GM12878 (cell line): ENCODE results near the gene SMARCB1. TPM values are rescaled to one million over a fixed set of nuclear protein-coding genes. Genes with fewer than 3 reads are reported as not detected.

Experiments
- ATAC-seq: fragments of 200-7000 bp; cut with Tn5 transposase; 3 replicates; pipeline ENCODE4 v1.9.1; 2020; ENCODE audit warnings: mild to moderate bottlenecking, moderate library complexity
- BruUV-seq: library from RNA; stranded (reverse); fragments of 400-500 nt; replicated peaks from 2 replicates; lab custom pipeline; 2021; lab: Mats Ljungman, UMichigan
- CTCF ChIA-PET: fragments of 300-600 bp; sonication (Branson Sonifier 250); formaldehyde crosslinking; extraction: SDS; loops from one replicate; lab custom pipeline; 2021; ENCODE audit warnings: inconsistent platforms; lab: Yijun Ruan, JAX
- POLR2A ChIA-PET: fragments of 350-600 bp; formaldehyde crosslinking; extraction: SDS; loops from one replicate; lab custom pipeline; 2021; ENCODE audit warnings: inconsistent platforms; lab: Charles Lee
- RAD21 ChIA-PET: fragments of 300-600 bp; sonication (Branson Sonifier 250); formaldehyde crosslinking; loops from one replicate; lab custom pipeline; 2023; ENCODE audit warnings: antibody characterized with exemption; ENCODE audit not compliant: unreplicated experiment; lab: Charles Lee
- SMC1A ChIA-PET: fragments of 300-600 bp; sonication (Branson Sonifier 250); formaldehyde crosslinking; loops from one replicate; lab custom pipeline; 2023; ENCODE audit not compliant: unreplicated experiment, uncharacterized antibody; lab: Charles Lee
- DNase-seq: peaks from one replicate; pipeline ENCODE4 v3.0.0-alpha.2; 2011; ENCODE audit warnings: low read depth, low spot score
- FAIRE-seq: peaks from 3 replicates; lab custom pipeline; 2011; peaks lifted over from hg19 to GRCh38; lab: Jason Lieb, UNC
- H2AFZ ChIP-seq: 2 replicates; pipeline ENCODE4 v1.6.0; 2011; ENCODE audit warnings: low read depth, low read length, control low read depth; ENCODE audit not compliant: control insufficient read depth
- H3K27ac ChIP-seq: 2 replicates; pipeline ENCODE4 v1.5.1; 2011; ENCODE audit warnings: control low read depth; ENCODE audit not compliant: control insufficient read depth, insufficient read depth
- H3K27me3 ChIP-seq, 2 experiments: replicated peaks in 1 of 2; 2 replicates each; pipeline versions ENCODE4 v1.6.0 to v1.6.1; 2011; ENCODE audit warnings: low read length in 1 of 2; ENCODE audit not compliant: control insufficient read depth in 2 of 2, insufficient read depth in 2 of 2
- H3K36me3 ChIP-seq, 2 experiments: 2 replicates each; pipeline ENCODE4 v1.5.1; 2011; ENCODE audit warnings: low read length in 1 of 2; ENCODE audit not compliant: control insufficient read depth in 2 of 2, insufficient read depth in 2 of 2
- H3K4me1 ChIP-seq: 2 replicates; pipeline ENCODE4 v1.6.1; 2011; ENCODE audit warnings: mild to moderate bottlenecking, low read length, moderate library complexity, mixed read lengths; ENCODE audit not compliant: control insufficient read depth, insufficient read depth
- H3K4me2 ChIP-seq: 2 replicates; pipeline ENCODE4 v1.6.0; 2011; ENCODE audit warnings: control low read depth; ENCODE audit not compliant: control insufficient read depth, insufficient read depth
- H3K4me3 ChIP-seq: fragments of 200-600 bp; sonication (generic); 2 replicates; pipeline ENCODE4 v1.5.1; 2016
- H3K79me2 ChIP-seq: 2 replicates; pipeline ENCODE4 v1.6.0; 2011; ENCODE audit warnings: low read length; ENCODE audit not compliant: control insufficient read depth, insufficient read depth
- H3K9ac ChIP-seq: 2 replicates; pipeline ENCODE4 v1.8.0; 2011; ENCODE audit warnings: low read length, control low read depth, mixed read lengths; ENCODE audit not compliant: control insufficient read depth, insufficient read depth
- H3K9me3 ChIP-seq: replicated peaks from 3 replicates; pipeline ENCODE4 v1.5.1; 2011; ENCODE audit warnings: mild to moderate bottlenecking, low read length; ENCODE audit not compliant: control insufficient read depth, insufficient read depth
- H4K20me1 ChIP-seq: 2 replicates; pipeline ENCODE4 v1.6.0; 2011; ENCODE audit not compliant: control insufficient read depth, insufficient read depth
- ATF2 ChIP-seq: IDR thresholded peaks from 2 replicates; pipeline ENCODE4 v1.6.1; 2012; ENCODE audit warnings: low read length, inconsistent platforms
- IRF4 ChIP-seq: IDR thresholded peaks from 2 replicates; pipeline ENCODE4 v1.6.1; 2011; ENCODE audit warnings: low read depth, low read length
- MTA2 ChIP-seq: fragments of 450-650 bp; IDR thresholded peaks from 2 replicates; pipeline ENCODE4 v1.6.1; 2016; ENCODE audit warnings: low read depth, mild to moderate bottlenecking, moderate library complexity
- MTA3 ChIP-seq: IDR thresholded peaks from 2 replicates; pipeline ENCODE4 v1.6.1; 2012; ENCODE audit warnings: low read length, inconsistent platforms, borderline replicate concordance
- MXI1 ChIP-seq: fragments of 150-350 bp; IDR thresholded peaks from 2 replicates; pipeline ENCODE4 v1.6.1; 2011; ENCODE audit warnings: low read depth, mild to moderate bottlenecking, inconsistent platforms, low read length, improper control_type of control experiment
- MYC ChIP-seq: IDR thresholded peaks from 2 replicates; pipeline ENCODE4 v1.6.1; 2011; ENCODE audit warnings: mild to moderate bottlenecking, low read length, moderate library complexity, inconsistent platforms; ENCODE audit not compliant: insufficient read depth, insufficient replicate concordance, insufficient read length, severe bottlenecking
- POLR2AphosphoS5 ChIP-seq: IDR thresholded peaks from 2 replicates; pipeline ENCODE4 v1.6.1; 2011; ENCODE audit warnings: mild to moderate bottlenecking, low read length, inconsistent platforms
- RAD21 ChIP-seq: IDR thresholded peaks from 2 replicates; pipeline ENCODE4 v1.6.1; 2011; ENCODE audit warnings: mild to moderate bottlenecking, low read depth, low read length, moderate library complexity; ENCODE audit not compliant: insufficient read depth
- SIN3A ChIP-seq: IDR thresholded peaks from 2 replicates; pipeline ENCODE4 v1.6.1; 2012; ENCODE audit warnings: low read depth, low read length, improper control_type of control experiment
- SIX5 ChIP-seq: IDR thresholded peaks from 2 replicates; pipeline ENCODE4 v1.6.1; 2011; ENCODE audit warnings: mild to moderate bottlenecking, low read depth, low read length, moderate library complexity; ENCODE audit not compliant: severe bottlenecking
- SMAD1 ChIP-seq: fragments of 450-650 bp; IDR thresholded peaks from 2 replicates; pipeline ENCODE4 v1.6.1; 2018; ENCODE audit warnings: mild to moderate bottlenecking, low read depth; ENCODE audit not compliant: partially characterized antibody
- SPI1 ChIP-seq: IDR thresholded peaks from 2 replicates; pipeline ENCODE4 v1.6.1; 2011; ENCODE audit warnings: low read depth, mild to moderate bottlenecking, low read length, moderate library complexity, borderline replicate concordance; ENCODE audit not compliant: insufficient read depth
- YY1 ChIP-seq: IDR thresholded peaks from 2 replicates; pipeline ENCODE4 v1.6.1; 2011; ENCODE audit warnings: low read depth, mild to moderate bottlenecking, low read length
- ZBED1 ChIP-seq: IDR thresholded peaks from 2 replicates; pipeline ENCODE4 v1.6.1; 2016; ENCODE audit warnings: borderline replicate concordance
- ZNF217 ChIP-seq: fragments of 450-650 bp; IDR thresholded peaks from 2 replicates; pipeline ENCODE4 v1.6.1; 2017; ENCODE audit warnings: antibody characterized with exemption, mild to moderate bottlenecking
- ZNF622 ChIP-seq: fragments of 450-650 bp; IDR thresholded peaks from 2 replicates; pipeline ENCODE4 v1.6.1; 2017; ENCODE audit warnings: mild to moderate bottlenecking, inconsistent platforms
- ZSCAN29 ChIP-seq: fragments of 450-650 bp; IDR thresholded peaks from 2 replicates; pipeline ENCODE4 v1.6.1; 2017; ENCODE audit warnings: mild to moderate bottlenecking, moderate library complexity
- WGBS: methylation state at CpG from one replicate; pipeline ENCODE4 v1.1.6; 2016; ENCODE audit warnings: low lambda C conversion rate; ENCODE audit not compliant: insufficient replicate concordance, insufficient coverage; ENCODE audit errors: missing lambda C conversion rate; 5-methylcytosine and 5-hydroxymethylcytosine counted together
- in situ Hi-C: fragments of 300-500 bp; cut with MboI; formaldehyde crosslinking; loops from 9 replicates; pipeline ENCODE4 v1.14.3; 2018; ENCODE audit warnings: mixed read lengths
- intact Hi-C: fragments of 100-400 bp; cut with micrococcal nuclease; formaldehyde crosslinking; loops from one replicate; pipeline ENCODE4 v1.14.2; 2022; ENCODE audit not compliant: unreplicated experiment
- polyA plus RNA-seq, 11 experiments: library from polyadenylated mRNA; depleted of rRNA in 4 of 11; unstranded in 6 of 11; stranded (reverse) in 5 of 11; fragments of >200 nt; fragmentation: Nextera tagmentation in 4 of 11; fragmentation: Illumina TruSeq in 1 of 11; extraction: Ambion mirVana in 4 of 11; extraction: Trizol in 1 of 11; gene quantifications; 1 replicate in 1 of 11; 2 replicates in 10 of 11; pipeline versions ENCODE4 v1.2.1 to v1.2.3, GENCODE V29; 2011 to 2016; ENCODE audit warnings: inconsistent platforms in 2 of 11, missing spikeins in 2 of 11, low read depth in 1 of 11
- total RNA-seq, 4 experiments: library from RNA; depleted of rRNA in 3 of 4; stranded (reverse); fragments of >200 nt in 3 of 4; fragmentation: Illumina TruSeq in 1 of 4; extraction: Trizol in 1 of 4; gene quantifications; 2 replicates each; pipeline versions ENCODE4 v1.2.1 to v1.2.3, GENCODE V29; 2013 to 2021
- TF ChIP-seq, protein P1 (sequence below): fragments of 450-650 bp; IDR thresholded peaks from 2 replicates; pipeline ENCODE4 v1.6.1; 2017; ENCODE audit warnings: mild to moderate bottlenecking, moderate library complexity
- TF ChIP-seq, protein P2 (sequence below): IDR thresholded peaks from 2 replicates; pipeline ENCODE4 v1.6.1; 2012; ENCODE audit warnings: low read depth, low read length, improper control_type of control experiment

Gene SMARCB1
- total and polyA plus RNA-seq, 10 of the 15 experiments (the other 5 are each of a cell fraction or from before 2014, with no cell fraction given): 9.1 to 215 (median 183) TPM

- Histone ChIP-seq H3K27ac (no peak overlapping the region), H3K4me2 (no peak overlapping the region), H4K20me1 (peaks cover 2% of the 10 kb centered on the region; the same call in 1 of the 2 replicates), H3K4me3 (no peak overlapping the region), H3K9ac (no peak overlapping the region), H3K36me3 (peaks cover 17 to 42% of the 10 kb centered on the region in 2 experiments), H3K9me3 (no peaks in the 10 kb centered on the region), H3K27me3 (no peaks in the 10 kb centered on the region), H3K79me2 (peaks cover 2% of the 10 kb centered on the region), H2AFZ (no peak overlapping the region), H3K4me1 (peaks cover 15% of the 10 kb centered on the region)
- no peak for DNase-seq
- intact Hi-C loops: no loop called here
- RAD21 ChIA-PET: no interaction called here
- FAIRE-seq: no peak
- no peak for ATAC-seq
- no peak for TF ChIP-seq SPI1
- TF ChIP-seq ZNF217: no peak
- TF ChIP-seq, protein P1, sequence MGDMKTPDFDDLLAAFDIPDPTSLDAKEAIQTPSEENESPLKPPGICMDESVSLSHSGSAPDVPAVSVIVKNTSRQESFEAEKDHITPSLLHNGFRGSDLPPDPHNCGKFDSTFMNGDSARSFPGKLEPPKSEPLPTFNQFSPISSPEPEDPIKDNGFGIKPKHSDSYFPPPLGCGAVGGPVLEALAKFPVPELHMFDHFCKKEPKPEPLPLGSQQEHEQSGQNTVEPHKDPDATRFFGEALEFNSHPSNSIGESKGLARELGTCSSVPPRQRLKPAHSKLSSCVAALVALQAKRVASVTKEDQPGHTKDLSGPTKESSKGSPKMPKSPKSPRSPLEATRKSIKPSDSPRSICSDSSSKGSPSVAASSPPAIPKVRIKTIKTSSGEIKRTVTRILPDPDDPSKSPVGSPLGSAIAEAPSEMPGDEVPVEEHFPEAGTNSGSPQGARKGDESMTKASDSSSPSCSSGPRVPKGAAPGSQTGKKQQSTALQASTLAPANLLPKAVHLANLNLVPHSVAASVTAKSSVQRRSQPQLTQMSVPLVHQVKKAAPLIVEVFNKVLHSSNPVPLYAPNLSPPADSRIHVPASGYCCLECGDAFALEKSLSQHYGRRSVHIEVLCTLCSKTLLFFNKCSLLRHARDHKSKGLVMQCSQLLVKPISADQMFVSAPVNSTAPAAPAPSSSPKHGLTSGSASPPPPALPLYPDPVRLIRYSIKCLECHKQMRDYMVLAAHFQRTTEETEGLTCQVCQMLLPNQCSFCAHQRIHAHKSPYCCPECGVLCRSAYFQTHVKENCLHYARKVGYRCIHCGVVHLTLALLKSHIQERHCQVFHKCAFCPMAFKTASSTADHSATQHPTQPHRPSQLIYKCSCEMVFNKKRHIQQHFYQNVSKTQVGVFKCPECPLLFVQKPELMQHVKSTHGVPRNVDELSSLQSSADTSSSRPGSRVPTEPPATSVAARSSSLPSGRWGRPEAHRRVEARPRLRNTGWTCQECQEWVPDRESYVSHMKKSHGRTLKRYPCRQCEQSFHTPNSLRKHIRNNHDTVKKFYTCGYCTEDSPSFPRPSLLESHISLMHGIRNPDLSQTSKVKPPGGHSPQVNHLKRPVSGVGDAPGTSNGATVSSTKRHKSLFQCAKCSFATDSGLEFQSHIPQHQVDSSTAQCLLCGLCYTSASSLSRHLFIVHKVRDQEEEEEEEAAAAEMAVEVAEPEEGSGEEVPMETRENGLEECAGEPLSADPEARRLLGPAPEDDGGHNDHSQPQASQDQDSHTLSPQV: no peak
- no peak for TF ChIP-seq MYC
- TF ChIP-seq ZBED1: no peak
- no peak for TF ChIP-seq ZNF622
- no peak for TF ChIP-seq ZSCAN29
- TF ChIP-seq RAD21: no peak
- no peak for TF ChIP-seq POLR2AphosphoS5
- no peak for TF ChIP-seq SIN3A
- no peak for TF ChIP-seq MTA2
- TF ChIP-seq, protein P2, sequence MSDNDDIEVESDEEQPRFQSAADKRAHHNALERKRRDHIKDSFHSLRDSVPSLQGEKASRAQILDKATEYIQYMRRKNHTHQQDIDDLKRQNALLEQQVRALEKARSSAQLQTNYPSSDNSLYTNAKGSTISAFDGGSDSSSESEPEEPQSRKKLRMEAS: no peak
- TF ChIP-seq MTA3: no peak
- TF ChIP-seq SIX5: no peak
- no peak for TF ChIP-seq SMAD1
- TF ChIP-seq YY1: no peak
- no peak for TF ChIP-seq ATF2
- no peak for TF ChIP-seq MXI1
- TF ChIP-seq IRF4: no peak
- BruUV-seq: no TSS peak
- POLR2A ChIA-PET: no interaction called here
- SMC1A ChIA-PET: interaction anchor here (1.1 kb wide), 1 partner anchor 12 kb away, joined by 3 read pairs; no protein-coding TSS in a partner anchor
- in situ Hi-C loops: no loop called here
- CTCF ChIA-PET: interaction anchor here (3.7 kb wide), 1 partner anchor 63 kb away, joined by 12 read pairs; the partner anchor contains the start of gene MMP11
- 95% methylated on average over 2 of the region's 3 CpGs for WGBS
These were observed 47.6 kb downstream of the SMARCB1 start for GRCh38 chr22:23834406-23834792.
